Measurements from ENCODE around the gene PTGIR.

The PTGIR gene

DNA sequence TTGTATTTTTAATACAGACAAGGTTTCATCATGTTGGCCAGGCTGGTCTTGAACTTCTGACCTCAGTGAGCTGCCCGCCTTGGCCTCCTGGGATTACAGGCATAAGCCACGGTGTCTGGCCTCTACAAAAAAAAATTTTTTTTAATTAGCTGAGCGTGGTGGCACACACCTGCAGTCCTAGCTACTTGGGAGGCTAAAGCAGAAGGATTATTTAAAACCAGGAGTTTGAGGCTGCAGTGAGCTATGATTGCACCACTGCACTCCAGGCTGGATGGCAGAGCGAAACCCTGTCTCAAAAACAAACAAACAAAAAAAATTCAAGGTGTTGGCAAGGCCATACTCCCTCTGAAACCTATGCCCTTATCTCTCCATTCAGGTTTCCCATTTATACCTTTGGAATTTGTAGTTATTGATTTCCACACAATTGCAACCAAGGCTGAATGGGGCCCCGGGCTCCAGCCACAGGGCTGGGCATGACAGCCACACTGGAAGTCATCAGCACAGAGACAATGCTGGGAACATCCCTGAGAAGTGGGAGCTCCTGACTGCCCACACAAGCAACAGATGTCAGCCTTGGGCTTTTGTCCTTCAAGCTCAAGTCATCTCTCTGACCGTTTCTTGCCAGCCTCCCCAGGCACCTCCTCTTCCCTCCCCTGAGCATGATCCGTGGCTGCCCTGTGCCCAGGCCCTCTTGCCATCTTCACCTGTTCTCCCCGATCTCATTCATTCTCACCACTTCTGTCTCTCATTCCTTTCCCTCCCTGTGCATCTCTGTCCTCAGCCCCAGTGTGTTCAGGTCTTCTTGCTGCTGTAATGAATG is 51.0 kb downstream of the PTGIR start:
- no peak overlapping the region for H3K4me3 ChIP-seq
- no peak overlapping the region for H3K27ac ChIP-seq
- no peak for DNase-seq (ENCODE audit: low spot score)

GRCh38 chr19:46571495-46571894 is 53.4 kb downstream of the PTGIR start:
- DNase-seq (ENCODE audit: low spot score), result no peak
- Histone ChIP-seq H3K27ac (no peak overlapping the region), H3K4me3 (no peak overlapping the region)
- TF ChIP-seq, protein P1, sequence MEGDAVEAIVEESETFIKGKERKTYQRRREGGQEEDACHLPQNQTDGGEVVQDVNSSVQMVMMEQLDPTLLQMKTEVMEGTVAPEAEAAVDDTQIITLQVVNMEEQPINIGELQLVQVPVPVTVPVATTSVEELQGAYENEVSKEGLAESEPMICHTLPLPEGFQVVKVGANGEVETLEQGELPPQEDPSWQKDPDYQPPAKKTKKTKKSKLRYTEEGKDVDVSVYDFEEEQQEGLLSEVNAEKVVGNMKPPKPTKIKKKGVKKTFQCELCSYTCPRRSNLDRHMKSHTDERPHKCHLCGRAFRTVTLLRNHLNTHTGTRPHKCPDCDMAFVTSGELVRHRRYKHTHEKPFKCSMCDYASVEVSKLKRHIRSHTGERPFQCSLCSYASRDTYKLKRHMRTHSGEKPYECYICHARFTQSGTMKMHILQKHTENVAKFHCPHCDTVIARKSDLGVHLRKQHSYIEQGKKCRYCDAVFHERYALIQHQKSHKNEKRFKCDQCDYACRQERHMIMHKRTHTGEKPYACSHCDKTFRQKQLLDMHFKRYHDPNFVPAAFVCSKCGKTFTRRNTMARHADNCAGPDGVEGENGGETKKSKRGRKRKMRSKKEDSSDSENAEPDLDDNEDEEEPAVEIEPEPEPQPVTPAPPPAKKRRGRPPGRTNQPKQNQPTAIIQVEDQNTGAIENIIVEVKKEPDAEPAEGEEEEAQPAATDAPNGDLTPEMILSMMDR (IDR thresholded peaks at IDR 0.05), result no peak

More for the DNA sequence above, 51.0 kb downstream of the PTGIR start:
- TF ChIP-seq, protein P1 (IDR thresholded peaks at IDR 0.05), result no peak
